Measurements from ENCODE around the gene CLCN4.

CLCN4 gene

DNA sequence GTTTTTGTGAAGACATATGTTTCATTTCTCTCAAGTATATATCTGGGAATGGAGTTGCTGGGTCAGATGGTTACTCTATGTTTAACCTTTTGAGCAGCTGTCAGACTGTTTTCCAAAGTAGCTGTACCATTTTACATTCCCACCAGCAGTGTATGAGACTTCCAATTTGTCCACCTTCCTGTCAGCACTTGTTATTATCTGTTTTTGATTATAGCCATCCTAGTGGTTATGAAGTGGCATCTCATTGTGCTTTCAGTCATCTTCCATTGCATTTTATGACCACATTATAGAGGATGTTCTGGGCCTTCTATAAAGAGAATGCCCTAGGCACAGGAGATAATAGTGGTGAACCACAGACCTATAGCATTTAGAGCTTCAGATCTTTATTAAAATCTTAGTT lies 39.2 kb downstream of the CLCN4 start:
- DNase-seq (ENCODE audit: low read depth in 2 of 2) = no peak

DNA sequence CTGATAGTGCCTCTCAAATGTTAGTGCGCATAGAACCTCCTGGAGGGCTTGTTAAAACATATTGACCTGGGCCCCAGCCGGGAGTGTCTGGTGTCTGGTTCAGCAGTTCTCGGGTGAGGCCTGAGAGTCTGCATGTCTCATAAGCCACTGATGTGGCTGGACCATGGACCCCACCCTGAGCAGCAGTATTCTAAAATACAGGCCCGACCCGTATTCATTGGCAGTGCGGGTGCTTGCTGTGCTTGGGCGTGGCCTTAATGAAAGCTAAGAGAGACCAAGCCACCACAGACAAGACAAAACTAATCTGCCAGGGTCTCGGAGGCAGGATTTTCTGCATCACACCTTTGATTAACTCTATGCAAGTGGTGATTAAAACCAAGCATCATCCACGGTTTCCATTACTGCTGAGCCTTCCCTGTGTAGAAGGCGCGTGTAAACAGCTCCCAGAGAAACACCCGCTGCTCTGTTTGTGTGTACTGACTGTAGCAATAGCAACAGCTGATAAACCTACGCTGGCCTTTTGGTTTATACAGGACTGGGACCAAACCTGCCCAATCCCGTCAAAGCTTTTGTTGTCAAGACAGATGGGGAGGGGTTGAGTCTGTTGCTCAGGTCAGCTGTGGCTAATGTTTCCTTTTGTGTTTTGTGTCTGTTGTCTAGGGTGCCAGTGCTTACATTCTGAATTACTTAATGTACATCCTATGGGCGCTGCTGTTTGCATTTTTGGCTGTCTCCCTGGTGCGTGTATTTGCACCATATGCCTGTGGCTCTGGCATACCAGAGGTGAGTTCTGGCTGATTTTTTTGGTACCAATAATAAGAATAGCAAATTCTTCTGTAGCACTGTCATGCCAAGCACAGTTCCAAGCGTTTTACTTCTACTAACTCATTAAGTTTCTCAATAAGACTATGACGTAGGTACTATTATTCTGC lies 40.8 kb downstream of the CLCN4 start:
- no peak for DNase-seq (ENCODE audit: low read depth in 2 of 2)

DNA sequence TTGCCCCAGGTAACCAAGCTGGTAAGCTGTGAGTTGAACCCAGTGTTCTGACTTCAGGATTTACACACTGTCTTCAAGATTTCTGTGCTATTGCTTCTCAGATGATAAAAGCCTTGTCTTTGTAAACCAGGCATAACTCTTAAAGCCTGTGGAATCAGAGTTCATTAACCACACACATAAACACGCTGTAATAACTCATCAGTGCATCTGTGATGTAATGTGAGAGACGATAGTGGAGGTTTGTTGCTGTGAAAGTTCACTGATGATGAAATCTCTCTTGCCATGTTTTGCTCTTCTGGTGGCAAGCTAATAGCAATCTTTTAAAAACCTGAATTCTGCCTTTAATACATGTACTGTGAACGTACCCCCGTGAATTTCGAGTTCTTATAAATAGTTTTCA lies 41.5 kb downstream of the CLCN4 start:
- DNase-seq (ENCODE audit: low read depth in 2 of 2) = no peak

DNA sequence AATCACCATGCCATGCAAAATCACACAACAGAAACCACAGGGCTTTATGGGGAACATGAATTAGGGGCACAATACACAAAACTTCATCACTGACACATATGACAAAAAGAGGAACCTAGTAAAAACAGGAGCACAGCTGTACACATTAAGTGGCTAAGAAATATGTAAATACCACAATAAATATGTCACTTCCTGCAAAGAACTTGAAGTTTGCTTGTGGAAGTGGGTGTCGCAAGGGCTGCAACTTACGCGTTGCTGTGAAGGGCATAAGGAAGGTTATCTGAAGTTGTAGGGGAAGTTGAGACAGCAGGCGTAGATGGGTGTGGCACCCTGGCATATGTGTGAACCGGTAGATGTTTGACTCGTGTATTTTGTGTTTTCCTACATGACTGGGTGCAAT lies 42.4 kb downstream of the CLCN4 start:
- no peak for DNase-seq (ENCODE audit: low read depth in 2 of 2)

DNA sequence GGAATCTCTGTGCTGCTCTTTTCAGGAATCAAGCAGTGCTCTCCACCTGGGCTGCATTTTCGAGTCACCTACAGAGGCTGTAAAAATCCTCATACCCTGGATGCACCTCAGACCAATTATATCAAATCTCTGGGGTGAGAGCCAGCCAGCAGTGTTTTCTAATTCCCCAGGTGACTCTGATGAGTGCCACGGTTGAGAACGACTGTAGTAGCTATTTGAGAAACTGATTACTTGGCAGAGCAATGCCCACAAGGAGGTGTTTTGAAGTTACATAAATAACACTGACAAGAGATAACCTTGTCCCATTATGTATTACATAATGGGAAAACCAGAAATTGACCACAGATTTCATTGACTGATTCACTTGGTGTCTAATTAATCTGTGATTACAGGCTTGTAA lies 46.8 kb downstream of the CLCN4 start:
- no peak for DNase-seq (ENCODE audit: low read depth in 2 of 2)

DNA sequence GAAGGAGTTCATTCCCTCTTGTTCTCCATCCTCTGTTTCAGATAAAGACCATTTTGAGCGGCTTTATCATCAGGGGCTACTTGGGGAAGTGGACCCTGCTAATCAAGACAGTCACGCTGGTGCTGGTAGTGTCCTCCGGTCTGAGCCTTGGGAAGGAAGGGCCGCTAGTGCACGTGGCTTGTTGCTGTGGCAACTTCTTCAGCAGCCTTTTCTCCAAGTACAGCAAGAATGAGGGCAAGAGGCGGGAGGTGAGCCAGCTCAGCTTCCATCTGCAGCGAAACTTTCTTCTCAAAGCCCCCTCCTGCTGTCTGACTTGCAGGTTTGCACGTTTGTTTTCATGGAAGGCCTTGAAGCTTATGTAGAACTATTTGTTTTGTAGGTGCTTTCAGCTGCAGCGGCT lies 49.5 kb downstream of the CLCN4 start:
- DNase-seq (ENCODE audit: low read depth in 2 of 2) = no peak

DNA sequence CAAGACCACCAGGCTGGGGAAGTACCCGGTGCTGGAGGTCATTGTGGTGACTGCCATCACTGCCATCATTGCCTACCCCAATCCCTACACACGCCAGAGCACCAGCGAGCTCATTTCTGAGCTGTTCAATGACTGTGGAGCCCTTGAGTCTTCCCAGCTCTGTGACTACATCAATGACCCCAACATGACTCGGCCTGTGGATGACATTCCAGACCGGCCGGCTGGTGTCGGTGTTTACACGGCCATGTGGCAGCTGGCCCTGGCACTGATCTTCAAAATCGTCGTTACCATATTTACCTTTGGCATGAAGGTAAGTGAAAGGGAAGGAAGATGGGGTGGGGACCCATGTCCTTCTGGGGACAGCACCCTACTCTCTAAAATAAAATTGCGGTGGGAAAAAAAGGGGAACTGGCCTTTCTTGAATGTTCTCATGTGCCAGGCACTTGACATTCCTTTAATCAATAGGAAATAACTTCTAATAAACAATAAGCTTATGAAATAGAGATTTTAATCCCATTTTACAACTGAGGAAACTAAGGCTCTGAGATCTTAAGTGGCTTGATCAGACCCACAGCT lies 51.6 kb downstream of the CLCN4 start:
- DNase-seq (ENCODE audit: low read depth in 2 of 2) = no peak

DNA sequence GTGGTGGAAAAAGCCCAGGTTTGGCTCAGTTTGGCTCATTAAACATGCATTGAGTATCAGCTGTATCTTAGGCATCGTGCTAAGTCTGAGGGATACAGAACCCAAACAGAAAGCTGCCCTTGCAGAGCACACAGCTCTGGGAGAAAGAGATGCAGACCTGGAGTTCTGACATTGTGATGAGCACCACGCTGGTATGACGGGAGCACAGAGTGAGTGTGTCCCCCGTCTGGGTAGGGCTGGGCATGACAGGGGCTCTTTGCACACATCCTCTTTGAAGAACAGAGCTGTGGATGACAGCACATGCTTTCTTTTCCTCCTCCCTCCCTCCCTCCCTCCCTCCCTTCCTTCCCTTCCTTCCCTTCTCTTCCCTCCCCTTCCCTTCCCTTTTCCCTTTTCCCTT lies 52.2 kb downstream of the CLCN4 start:
- DNase-seq (ENCODE audit: low read depth in 2 of 2) = no peak

DNA sequence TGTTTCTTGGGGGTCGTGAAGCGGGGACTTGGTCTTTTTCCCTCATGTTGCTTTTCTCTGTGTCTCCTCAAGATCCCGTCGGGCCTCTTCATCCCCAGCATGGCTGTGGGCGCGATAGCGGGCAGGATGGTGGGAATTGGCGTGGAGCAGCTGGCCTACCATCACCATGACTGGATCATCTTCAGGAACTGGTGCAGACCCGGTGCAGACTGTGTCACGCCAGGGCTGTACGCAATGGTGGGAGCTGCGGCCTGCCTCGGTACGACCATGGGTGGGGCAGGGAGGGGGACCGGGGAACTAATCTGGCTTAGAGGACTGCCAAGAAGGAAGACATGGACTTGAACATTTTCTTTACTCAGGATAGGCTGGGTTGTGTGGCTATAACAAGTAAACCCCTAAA lies 55.6 kb downstream of the CLCN4 start:
- DNase-seq (ENCODE audit: low read depth in 2 of 2) = no peak

DNA sequence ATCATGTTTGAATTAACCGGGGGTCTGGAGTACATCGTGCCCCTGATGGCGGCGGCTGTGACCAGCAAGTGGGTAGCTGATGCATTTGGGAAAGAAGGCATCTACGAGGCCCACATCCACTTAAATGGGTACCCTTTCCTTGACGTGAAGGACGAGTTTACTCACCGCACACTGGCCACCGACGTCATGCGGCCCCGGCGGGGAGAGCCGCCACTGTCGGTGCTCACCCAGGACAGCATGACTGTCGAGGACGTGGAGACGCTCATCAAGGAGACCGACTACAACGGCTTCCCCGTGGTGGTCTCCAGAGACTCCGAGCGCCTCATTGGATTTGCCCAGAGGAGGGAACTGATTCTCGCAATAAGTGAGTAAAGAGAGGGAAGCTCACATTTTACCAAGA lies 56.9 kb downstream of the CLCN4 start:
- no peak for DNase-seq (ENCODE audit: low read depth in 2 of 2)

DNA sequence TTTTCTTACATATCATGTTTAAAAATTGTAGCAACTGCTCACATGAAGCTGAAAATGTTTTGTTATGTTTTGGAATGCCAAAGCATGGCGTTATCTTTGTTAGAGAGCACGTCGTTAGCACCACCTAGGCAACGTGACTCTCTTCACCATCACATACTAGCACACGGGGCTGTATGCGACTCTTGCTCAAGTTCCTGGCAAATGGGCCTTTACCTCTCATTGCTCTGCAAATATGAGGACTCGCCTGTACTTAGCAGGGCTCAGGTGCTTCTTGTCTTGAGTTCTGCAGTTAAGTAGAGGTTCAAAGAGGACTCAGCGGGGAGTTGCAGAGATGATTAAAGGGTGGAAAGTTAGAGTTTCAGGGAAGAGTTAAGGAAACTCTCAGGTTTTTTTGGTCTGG lies 59.4 kb downstream of the CLCN4 start:
- DNase-seq (ENCODE audit: low read depth in 2 of 2) = no peak

DNA sequence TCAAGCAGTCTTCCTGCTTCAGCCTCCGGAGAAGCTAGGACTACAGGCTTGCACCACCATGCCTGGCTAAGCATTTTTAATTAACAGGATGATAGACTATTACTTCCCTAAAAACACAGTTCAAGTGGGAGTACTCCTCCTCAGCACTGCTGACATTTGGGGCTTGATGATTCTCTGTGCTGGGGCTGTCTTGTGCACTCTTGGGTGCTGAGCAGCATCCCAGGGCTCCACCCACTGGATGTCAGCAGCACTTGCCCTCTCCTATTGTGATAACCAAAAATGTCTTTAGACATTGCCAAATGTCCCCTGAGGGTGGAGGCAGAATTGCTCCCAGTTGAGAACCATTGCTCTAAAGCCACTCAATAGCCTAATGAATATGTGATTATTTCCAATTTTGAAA lies 60.4 kb downstream of the CLCN4 start:
- no peak for DNase-seq (ENCODE audit: low read depth in 2 of 2)

DNA sequence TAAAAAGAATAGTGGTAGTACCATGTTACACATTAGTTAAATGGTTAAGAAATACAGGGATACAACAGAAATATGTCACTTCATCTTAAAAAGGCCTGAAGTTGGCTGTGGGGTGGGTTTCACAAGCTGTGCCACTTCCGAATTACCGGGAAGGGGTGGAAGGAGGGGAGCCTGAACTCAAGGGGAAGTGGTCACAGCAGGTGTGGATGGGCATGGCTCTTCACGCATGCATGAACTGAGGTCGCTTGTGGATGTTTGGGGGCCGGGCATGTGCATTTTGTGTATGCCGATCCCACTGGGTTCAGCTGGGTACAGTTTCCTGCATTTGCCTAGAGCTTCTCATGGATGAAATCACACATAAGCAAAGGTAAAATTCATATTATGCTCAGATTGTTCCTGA lies 64.9 kb downstream of the CLCN4 start:
- no peak for DNase-seq (ENCODE audit: low read depth in 2 of 2)

DNA sequence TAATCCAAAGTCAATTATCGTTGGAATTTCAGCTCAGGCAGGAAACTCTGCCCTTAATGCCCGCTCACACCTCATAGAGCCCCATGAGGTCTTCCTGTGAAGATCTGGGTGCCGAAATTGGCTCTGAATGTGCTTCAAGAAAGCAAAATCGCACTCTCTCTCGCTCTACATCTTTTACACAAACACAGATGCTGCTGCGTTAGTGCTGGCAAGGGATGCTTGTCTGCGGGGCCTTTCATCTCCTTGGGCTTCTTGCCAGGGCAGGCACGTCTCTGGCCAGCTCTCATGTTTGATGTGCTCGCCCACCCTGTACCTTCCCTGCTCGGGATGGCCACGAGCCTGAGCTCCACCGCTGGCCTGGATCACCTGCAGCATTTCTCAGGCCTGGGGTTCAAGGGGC lies 66.5 kb downstream of the CLCN4 start:
- DNase-seq (ENCODE audit: low read depth in 2 of 2) = no peak

DNA sequence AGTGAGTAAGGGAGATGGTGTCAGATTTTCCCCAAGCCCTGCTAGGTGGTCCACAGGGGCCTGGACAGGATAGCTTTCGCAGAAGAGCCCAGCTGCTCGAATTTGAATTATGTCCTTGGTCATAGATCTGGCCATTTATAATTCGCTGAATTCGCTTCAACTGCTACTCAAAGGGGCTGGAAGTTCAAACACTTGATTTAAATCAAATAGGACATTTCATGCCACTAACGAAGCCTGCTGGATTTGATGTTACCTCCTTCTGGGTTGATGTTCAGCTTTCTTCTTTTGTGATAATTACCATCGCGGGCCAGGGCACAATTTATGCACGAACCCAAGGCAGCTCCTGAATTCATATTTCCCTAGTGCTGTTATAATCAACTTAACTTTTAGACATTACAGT lies 67.0 kb downstream of the CLCN4 start:
- no peak for DNase-seq (ENCODE audit: low read depth in 2 of 2)

DNA sequence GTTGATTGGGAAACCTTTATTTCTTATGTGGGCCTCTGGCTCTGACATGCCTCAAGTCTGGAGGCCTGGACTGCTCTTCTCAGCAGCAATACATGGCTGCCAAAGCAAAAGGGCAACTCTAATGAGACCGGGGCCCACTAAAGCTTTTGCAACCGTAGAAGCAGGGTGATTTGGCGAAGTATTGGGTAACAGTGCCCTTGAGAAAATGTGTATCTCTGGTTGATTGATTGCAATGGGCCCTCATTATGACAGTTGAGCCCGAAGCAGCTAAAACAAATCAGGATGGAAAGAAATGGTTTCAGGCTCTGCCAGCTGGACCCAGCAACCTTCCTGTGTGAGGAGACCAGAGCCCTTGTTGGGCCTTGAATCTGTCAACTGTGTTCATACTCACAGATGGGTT lies 73.4 kb downstream of the CLCN4 start:
- no peak for DNase-seq (ENCODE audit: low read depth in 2 of 2)

DNA sequence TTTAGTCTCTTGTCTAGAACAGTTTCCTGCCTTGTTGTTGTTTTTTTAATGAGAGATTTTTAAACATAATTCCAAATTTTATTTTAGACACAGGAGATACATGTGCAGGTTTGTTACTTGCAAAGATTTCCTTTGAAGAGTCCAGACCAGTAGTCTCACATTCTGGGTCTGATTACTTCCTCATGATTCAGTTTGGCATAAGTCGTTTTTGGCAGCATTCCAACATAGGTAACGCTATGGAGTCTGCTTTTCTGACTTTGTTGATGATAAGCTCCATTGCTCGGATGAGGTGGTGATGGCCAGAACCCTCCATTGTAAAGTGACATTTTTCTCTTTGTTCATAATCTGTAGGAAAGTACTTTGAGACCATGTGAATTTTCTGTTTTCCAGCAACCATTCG lies 74.7 kb downstream of the CLCN4 start:
- no peak for DNase-seq (ENCODE audit: low read depth in 2 of 2)

DNA sequence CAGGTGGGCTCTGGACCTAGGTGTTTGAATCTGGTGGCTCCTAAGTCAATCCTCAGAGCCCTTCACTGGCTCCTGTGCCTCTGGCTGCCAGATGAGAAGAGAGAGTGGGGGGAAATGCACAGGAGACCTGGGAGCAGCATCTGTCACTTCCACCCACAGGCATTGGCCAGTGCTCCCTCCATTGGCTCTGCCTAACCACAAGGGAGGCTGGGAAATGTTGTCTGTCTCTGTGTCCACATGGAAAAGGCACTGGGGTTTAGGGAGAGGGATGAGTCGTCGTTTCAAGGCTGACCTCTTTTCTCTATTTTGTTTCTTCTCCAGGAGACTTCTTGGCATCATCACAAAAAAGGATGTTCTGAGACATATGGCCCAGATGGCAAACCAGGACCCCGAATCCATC lies 76.4 kb downstream of the CLCN4 start:
- DNase-seq (ENCODE audit: low read depth in 2 of 2) = no peak

DNA sequence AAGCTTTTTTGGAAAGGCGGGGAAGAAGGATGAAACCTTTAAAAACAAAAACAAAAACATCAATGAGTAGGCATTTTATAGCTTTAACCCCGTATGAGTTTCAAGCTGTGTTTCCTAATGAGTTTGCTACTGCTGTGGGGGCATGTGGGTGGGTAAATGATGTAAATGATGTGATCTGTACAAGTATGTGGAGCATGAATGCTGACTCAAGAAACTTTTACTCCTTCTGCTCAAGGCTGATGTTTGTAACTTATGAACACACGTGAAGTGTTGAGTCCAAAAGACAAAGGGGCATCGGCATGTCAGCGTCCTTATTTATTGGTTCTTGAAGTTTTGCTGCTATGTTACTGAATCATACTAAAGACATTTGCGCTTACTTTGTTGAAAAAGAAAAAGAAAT lies 76.9 kb downstream of the CLCN4 start:
- DNase-seq (ENCODE audit: low read depth in 2 of 2) = no peak

DNA sequence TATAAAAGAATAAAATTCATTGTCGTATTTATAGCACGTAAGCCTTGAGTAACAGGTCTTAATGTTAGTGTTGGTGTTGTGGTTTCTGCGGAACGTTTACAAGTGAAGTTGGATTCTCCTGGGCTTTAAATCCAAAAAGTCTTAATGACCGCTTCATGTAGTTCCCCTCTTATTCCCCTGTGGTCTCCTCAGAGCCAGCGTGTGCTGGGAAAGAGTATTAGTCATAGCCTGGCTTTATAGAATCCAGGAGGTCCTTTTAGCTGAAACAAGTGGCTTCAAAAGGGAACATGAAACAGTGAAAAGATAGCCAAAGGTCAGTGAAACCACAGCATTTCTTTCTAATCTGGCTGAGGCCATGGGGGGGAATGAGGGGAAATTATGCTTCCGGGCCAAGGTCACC lies 79.1 kb downstream of the CLCN4 start:
- no peak for DNase-seq (ENCODE audit: low read depth in 2 of 2)

DNA sequence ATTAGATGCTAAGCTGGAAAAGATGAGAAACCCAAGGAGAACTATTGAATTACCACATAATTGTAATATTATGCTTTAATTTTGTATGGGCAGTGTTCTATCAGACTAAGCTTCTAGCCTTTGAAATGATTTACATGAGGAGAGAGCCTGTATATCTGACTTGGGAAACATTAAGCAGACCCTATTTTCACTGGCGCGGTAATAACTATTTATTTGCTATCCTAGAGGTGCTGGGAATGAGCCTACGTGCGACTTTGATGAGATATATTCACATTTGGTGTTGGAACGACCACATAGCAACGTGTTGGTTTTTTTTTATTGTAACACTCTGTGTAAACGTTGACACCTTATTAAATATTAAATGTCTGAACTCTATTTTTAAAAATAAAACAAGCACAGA lies 80.5 kb downstream of the CLCN4 start:
- no peak for DNase-seq (ENCODE audit: low read depth in 2 of 2)

DNA sequence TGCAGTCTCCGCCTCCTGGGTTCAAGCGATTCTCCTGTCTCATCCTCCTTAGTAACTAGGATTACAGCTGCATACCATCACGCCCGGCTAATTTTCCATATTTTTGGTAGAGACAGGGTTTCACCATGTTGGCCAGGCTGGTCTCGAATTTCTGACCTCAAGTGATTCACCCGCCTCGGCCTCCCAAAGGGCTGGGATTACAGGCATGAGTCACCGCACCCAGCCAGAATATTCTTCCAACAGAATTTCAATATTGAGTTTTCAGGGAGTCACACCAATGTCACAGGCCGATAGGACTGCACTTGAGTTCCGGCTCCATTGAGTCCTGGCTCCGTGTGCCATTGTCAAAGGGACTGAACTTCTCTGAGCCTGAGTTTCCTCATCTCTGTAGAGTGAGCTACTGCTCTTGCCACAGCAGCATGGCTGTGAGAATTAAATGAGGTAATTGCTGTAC lies 82.9 kb downstream of the CLCN4 start:
- DNase-seq (ENCODE audit: low read depth in 2 of 2) = no peak

DNA sequence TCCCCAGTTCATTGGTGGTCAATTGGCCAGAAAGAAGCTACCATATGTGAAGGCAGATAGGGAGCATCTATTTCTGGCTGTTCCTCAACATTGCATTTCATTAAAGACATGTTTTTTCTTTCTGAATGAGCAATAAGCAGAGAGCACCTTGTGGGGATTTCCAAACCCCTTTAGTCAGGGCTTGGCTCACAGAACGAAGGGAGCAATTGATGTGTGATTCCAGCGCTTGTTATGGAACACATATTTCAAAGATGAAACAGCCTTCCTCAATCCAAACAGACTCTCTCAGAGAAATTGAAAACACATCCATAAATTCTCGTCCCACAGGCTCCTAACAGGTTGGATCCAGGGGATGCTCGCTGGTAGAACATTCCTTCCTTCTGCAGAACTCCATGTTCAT lies 84.1 kb downstream of the CLCN4 start:
- no peak for DNase-seq (ENCODE audit: low read depth in 2 of 2)

DNA sequence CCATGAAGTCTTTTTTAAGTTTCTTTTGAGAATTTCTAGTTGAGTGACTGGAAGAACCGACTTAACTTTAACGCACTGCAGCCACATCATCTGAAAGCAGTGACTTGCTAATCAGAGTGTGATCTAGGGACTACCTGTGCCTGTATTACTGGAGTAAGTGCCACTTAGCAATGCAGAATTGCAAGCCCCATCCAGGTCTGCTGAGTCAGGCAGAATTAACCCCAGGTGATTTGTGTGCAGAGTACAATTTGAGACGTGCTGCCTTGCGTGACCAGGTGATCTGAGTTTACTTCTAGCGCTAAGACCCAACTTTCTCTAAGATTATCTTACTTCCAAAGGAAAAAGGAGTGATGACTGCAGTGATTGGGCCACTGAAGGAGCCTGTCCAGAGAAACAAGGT lies 85.3 kb downstream of the CLCN4 start:
- no peak for DNase-seq (ENCODE audit: low read depth in 2 of 2)
